Epithelial cell of proximal tubule (primary cell): ENCODE measurements around the gene EPHA8. TPM values are rescaled to one million over a fixed set of nuclear protein-coding genes. Genes with fewer than 3 reads are reported as not detected.

Experiments
- DNase-seq: peaks from one replicate; pipeline ENCODE4 v3.0.0-alpha.2; 2011; ENCODE audit warnings: low read depth
- H3K4me3 ChIP-seq: 2 replicates; pipeline ENCODE4 v1.5.1; 2011; ENCODE audit warnings: low read depth, mild to moderate bottlenecking, low read length
- total RNA-seq: library from RNA; depleted of rRNA; stranded (reverse); fragments of >200 nt; gene quantifications from 2 replicates; pipeline ENCODE4 v1.2.3, GENCODE V29; 2015
- TF ChIP-seq, protein P1 (sequence below): conservative IDR thresholded peaks from 2 replicates; pipeline ENCODE4 v1.5.1; 2012; ENCODE audit warnings: low read depth, mild to moderate bottlenecking, low read length

The EPHA8 gene
- total RNA-seq, 1 donor from 2014 or later = not detected

- H3K4me3 ChIP-seq = no peak overlapping the region
- TF ChIP-seq, protein P1, sequence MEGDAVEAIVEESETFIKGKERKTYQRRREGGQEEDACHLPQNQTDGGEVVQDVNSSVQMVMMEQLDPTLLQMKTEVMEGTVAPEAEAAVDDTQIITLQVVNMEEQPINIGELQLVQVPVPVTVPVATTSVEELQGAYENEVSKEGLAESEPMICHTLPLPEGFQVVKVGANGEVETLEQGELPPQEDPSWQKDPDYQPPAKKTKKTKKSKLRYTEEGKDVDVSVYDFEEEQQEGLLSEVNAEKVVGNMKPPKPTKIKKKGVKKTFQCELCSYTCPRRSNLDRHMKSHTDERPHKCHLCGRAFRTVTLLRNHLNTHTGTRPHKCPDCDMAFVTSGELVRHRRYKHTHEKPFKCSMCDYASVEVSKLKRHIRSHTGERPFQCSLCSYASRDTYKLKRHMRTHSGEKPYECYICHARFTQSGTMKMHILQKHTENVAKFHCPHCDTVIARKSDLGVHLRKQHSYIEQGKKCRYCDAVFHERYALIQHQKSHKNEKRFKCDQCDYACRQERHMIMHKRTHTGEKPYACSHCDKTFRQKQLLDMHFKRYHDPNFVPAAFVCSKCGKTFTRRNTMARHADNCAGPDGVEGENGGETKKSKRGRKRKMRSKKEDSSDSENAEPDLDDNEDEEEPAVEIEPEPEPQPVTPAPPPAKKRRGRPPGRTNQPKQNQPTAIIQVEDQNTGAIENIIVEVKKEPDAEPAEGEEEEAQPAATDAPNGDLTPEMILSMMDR = no peak
Observed at GRCh38 chr1:22572818-22573217, 9.5 kb downstream of the EPHA8 start.

DNA sequence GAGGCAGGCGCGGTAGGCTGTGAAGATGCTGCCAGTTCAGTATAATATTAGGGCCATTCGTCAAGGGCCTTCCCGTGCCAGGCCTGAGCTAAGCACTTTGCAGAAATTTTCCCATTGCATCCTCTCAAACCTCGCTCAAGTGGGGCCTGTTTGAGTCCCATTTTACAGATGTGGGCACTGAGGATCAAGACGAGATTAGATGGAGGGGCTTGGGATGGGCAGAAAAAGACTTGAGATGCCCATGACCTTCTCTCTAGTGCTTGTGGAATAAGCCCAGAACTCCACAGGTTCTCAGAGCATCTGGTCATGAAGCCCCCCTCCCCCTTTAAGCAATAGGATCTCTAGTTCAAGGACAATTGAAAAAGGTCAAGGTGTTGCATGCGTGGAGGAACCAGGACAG is 9.9 kb downstream of the EPHA8 start:
- no peak for DNase-seq
- TF ChIP-seq, protein P1 = no peak
- H3K4me3 ChIP-seq = no peak overlapping the region

More at GRCh38 chr1:22572818-22573217, 9.5 kb downstream of the EPHA8 start:
- no peak for DNase-seq

GRCh38 chr1:22575532-22576149 is 12.4 kb downstream of the EPHA8 start:
- H3K4me3 ChIP-seq = no peak overlapping the region
- DNase-seq = no peak
- TF ChIP-seq, protein P1 = no peak

DNA sequence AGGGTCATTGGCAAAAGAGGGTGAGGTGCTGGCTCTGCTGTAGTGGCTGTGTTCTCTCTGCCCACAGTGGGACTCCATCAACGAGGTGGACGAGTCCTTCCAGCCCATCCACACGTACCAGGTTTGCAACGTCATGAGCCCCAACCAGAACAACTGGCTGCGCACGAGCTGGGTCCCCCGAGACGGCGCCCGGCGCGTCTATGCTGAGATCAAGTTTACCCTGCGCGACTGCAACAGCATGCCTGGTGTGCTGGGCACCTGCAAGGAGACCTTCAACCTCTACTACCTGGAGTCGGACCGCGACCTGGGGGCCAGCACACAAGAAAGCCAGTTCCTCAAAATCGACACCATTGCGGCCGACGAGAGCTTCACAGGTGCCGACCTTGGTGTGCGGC is 12.9 kb downstream of the EPHA8 start:
- TF ChIP-seq, protein P1 = no peak
- H3K4me3 ChIP-seq = no peak overlapping the region
- no peak for DNase-seq

DNA sequence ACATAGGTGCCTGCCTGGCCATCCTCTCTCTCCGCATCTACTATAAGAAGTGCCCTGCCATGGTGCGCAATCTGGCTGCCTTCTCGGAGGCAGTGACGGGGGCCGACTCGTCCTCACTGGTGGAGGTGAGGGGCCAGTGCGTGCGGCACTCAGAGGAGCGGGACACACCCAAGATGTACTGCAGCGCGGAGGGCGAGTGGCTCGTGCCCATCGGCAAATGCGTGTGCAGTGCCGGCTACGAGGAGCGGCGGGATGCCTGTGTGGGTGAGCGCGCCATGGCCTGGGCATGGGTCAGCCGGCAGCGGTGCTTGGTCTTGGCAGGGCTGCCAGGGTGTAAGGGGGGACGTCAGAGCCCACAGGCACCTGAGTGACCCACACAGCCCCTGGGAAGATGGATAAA is 13.3 kb downstream of the EPHA8 start:
- TF ChIP-seq, protein P1 = no peak
- no peak overlapping the region for H3K4me3 ChIP-seq
- no peak for DNase-seq

GRCh38 chr1:22578732-22579361 is 15.6 kb downstream of the EPHA8 start:
- TF ChIP-seq, protein P1 = no peak
- H3K4me3 ChIP-seq = no peak overlapping the region
- DNase-seq = no peak

DNA sequence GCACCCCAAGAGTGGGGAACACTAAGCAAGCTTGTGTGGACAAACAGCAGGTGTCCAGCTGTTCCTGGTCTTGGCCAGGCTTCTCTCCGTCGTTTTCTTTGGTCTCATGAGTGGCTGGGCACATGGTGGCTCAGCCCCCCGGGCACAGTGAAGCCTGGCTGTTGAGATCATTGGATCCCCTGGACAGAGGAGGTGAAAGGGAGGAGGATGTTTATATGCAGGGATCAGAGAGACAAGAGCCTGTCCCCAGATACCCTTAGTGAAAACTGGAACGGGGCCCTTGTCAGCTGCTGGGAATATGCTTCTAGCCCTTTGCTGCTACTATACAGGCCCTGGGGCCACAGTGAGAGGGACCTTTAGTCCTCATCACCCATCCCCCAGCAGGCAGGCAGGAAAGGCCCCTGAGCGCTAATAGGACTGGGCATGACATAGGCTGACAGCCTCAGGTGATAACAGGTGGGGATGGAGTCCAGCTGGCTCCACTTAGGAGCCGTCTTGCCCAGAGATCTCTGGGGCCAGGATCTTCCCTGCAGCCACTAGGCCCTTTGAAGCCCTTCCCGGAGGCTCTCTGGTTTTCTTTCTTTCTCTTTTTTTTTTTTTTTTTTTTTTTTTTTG is 16.4 kb downstream of the EPHA8 start:
- no peak overlapping the region for H3K4me3 ChIP-seq
- no peak for DNase-seq
- TF ChIP-seq, protein P1 = no peak
